GM23338 (cell line): ENCODE results near the gene PDLIM5. TPM values are rescaled to one million over a fixed set of nuclear protein-coding genes. Genes with fewer than 3 reads are reported as not detected.

Experiments used
- ATAC-seq: fragments of 200-7000 bp; cut with Tn5 transposase; 3 replicates; pipeline ENCODE4 v1.9.1; 2020
- DNase-seq: peaks from one replicate; pipeline ENCODE4 v3.0.0-alpha.2; 2015; ENCODE audit warnings: low spot score
- H2AFZ ChIP-seq: fragments of 200-600 bp; sonication (generic); 2 replicates; pipeline ENCODE4 v1.8.0; 2016; ENCODE audit warnings: antibody characterized with exemption, mild to moderate bottlenecking, moderate library complexity
- H3F3A ChIP-seq: fragments of 200-600 bp; sonication (generic); replicated peaks from 2 replicates; pipeline ENCODE4 v1.8.0; 2017; ENCODE audit warnings: antibody characterized with exemption, mixed run types, low read depth
- H3K27ac ChIP-seq: fragments of 200-600 bp; sonication (generic); 2 replicates; pipeline ENCODE4 v1.6.1; 2016; ENCODE audit warnings: low read depth
- H3K27me3 ChIP-seq: fragments of 200-600 bp; sonication (generic); 2 replicates; pipeline ENCODE4 v1.8.0; 2016; ENCODE audit warnings: mild to moderate bottlenecking, mixed run types, moderate library complexity; ENCODE audit not compliant: insufficient read depth
- H3K36me3 ChIP-seq: fragments of 200-600 bp; sonication (generic); 2 replicates; pipeline ENCODE4 v1.8.0; 2016; ENCODE audit warnings: mild to moderate bottlenecking; ENCODE audit not compliant: insufficient read depth
- H3K4me1 ChIP-seq: fragments of 200-600 bp; sonication (generic); 2 replicates; pipeline ENCODE4 v1.8.0; 2016; ENCODE audit warnings: mild to moderate bottlenecking, moderate library complexity; ENCODE audit not compliant: insufficient read depth
- H3K4me2 ChIP-seq: fragments of 200-600 bp; sonication (generic); 2 replicates; pipeline ENCODE4 v1.7.1; 2017; ENCODE audit warnings: mixed run types
- H3K4me3 ChIP-seq: fragments of 200-600 bp; sonication (generic); 2 replicates; pipeline ENCODE4 v1.6.1; 2016; ENCODE audit warnings: mixed run types
- H3K79me2 ChIP-seq: fragments of 200-600 bp; sonication (generic); replicated peaks from 2 replicates; pipeline ENCODE4 v1.8.0; 2017; ENCODE audit warnings: mild to moderate bottlenecking; ENCODE audit not compliant: insufficient read depth
- H3K9me2 ChIP-seq: fragments of 200-600 bp; sonication (generic); 2 replicates; pipeline ENCODE4 v1.8.0; 2017; ENCODE audit not compliant: insufficient read depth
- H4K20me1 ChIP-seq: fragments of 200-600 bp; sonication (generic); replicated peaks from 2 replicates; pipeline ENCODE4 v1.8.0; 2017; ENCODE audit warnings: mild to moderate bottlenecking; ENCODE audit not compliant: insufficient read depth
- H3K27ac Mint-ChIP-seq: 2 replicates; pipeline ENCODE4 v1.8.0; 2020; ENCODE audit warnings: inconsistent platforms, mild to moderate bottlenecking, moderate library complexity, mixed read lengths
- H3K27me3 Mint-ChIP-seq: 3 replicates; pipeline ENCODE4 v1.8.0; 2022; ENCODE audit warnings: low read depth, mild to moderate bottlenecking, moderate library complexity, mixed read lengths, inconsistent platforms; ENCODE audit not compliant: insufficient read depth, poor library complexity
- H3K36me3 Mint-ChIP-seq: 3 replicates; pipeline ENCODE4 v1.8.0; 2021; ENCODE audit warnings: low read depth, mild to moderate bottlenecking, inconsistent platforms, moderate library complexity, mixed read lengths
- H3K4me1 Mint-ChIP-seq: 3 replicates; pipeline ENCODE4 v1.8.0; 2020; ENCODE audit warnings: mild to moderate bottlenecking, inconsistent platforms, mixed read lengths
- H3K4me3 Mint-ChIP-seq: 3 replicates; pipeline ENCODE4 v1.8.0; 2021; ENCODE audit warnings: moderate library complexity, mild to moderate bottlenecking, inconsistent platforms, mixed read lengths
- H3K9me3 Mint-ChIP-seq: 3 replicates; pipeline ENCODE4 v1.8.0; 2020; ENCODE audit warnings: moderate library complexity, mild to moderate bottlenecking, inconsistent platforms, mixed read lengths
- CREB1 ChIP-seq: fragments of 250-450 bp; sonication (Bioruptor Pico); IDR thresholded peaks from 2 replicates; pipeline ENCODE4 v1.5.0; 2020; ENCODE audit warnings: low read depth, mild to moderate bottlenecking, moderate library complexity
- EZH2 ChIP-seq: fragments of 200-600 bp; sonication (generic); IDR thresholded peaks from one replicate; pipeline ENCODE4 v1.8.0; 2017; ENCODE audit warnings: antibody characterized with exemption, mild to moderate bottlenecking, low read depth; ENCODE audit not compliant: unreplicated experiment
- EZH2phosphoT487 ChIP-seq: fragments of 200-600 bp; sonication (generic); IDR thresholded peaks from one replicate; pipeline ENCODE4 v1.8.1; 2018; ENCODE audit warnings: antibody characterized with exemption; ENCODE audit not compliant: unreplicated experiment
- NANOG ChIP-seq: IDR thresholded peaks from 2 replicates; pipeline ENCODE4 v1.6.1; 2016; ENCODE audit warnings: antibody characterized with exemption, borderline replicate concordance
- POLR2AphosphoS5 ChIP-seq: IDR thresholded peaks from 2 replicates; pipeline ENCODE4 v1.6.1; 2016; ENCODE audit warnings: antibody characterized with exemption, low read depth
- STAT1 ChIP-seq: IDR thresholded peaks from one replicate; pipeline ENCODE4 v1.6.1; 2016; ENCODE audit warnings: antibody characterized with exemption; ENCODE audit not compliant: unreplicated experiment
- ZNF114 ChIP-seq: fragments of 250-450 bp; sonication (Bioruptor Pico); IDR thresholded peaks from 2 replicates; pipeline ENCODE4 v1.5.0; 2020; ENCODE audit warnings: mild to moderate bottlenecking, moderate library complexity
- ZNF331 ChIP-seq: fragments of 250-450 bp; sonication (Bioruptor Pico); IDR thresholded peaks from 2 replicates; pipeline ENCODE4 v1.5.0; 2020; ENCODE audit warnings: low read depth, mild to moderate bottlenecking, moderate library complexity
- polyA plus RNA-seq: library from polyadenylated mRNA; unstranded; fragments of >200 nt; fragmentation: Nextera tagmentation; extraction: Ambion mirVana; gene quantifications from 2 replicates; pipeline ENCODE4 v1.2.1, GENCODE V29; 2016
- total RNA-seq: library from RNA; depleted of rRNA; stranded (reverse); fragments of >200 nt; shearing (Covaris generic); gene quantifications from 2 replicates; pipeline ENCODE4 v1.2.3, GENCODE V29; 2014
- TF ChIP-seq, protein P1 (sequence below), 2 experiments: fragments of 200-600 bp in 1 of 2; sonication (generic) in 1 of 2; conservative IDR thresholded peaks; 2 replicates each; pipeline versions ENCODE4 v1.5.1 to v1.6.1; 2016 to 2017; ENCODE audit warnings: antibody characterized with exemption in 2 of 2, low read depth in 2 of 2, mild to moderate bottlenecking in 2 of 2, moderate library complexity in 1 of 2
- TF ChIP-seq, protein P2 (sequence below): IDR thresholded peaks from one replicate; pipeline ENCODE4 v1.6.1; 2018; ENCODE audit warnings: antibody characterized with exemption; ENCODE audit not compliant: unreplicated experiment
- TF ChIP-seq, protein P3 (sequence below): fragments of 250-450 bp; sonication (Bioruptor Pico); IDR thresholded peaks from 2 replicates; pipeline ENCODE4 v1.5.0; 2020; ENCODE audit warnings: mild to moderate bottlenecking, moderate library complexity

Gene PDLIM5
- total and polyA plus RNA-seq, 2 experiments from 2014 or later = 45.2 to 53.0 TPM

- no peak overlapping the region for H3K4me3 ChIP-seq
- H2AFZ ChIP-seq = no peak overlapping the region
- no peak for TF ChIP-seq ZNF331
- TF ChIP-seq NANOG = no peak
- TF ChIP-seq, protein P1, sequence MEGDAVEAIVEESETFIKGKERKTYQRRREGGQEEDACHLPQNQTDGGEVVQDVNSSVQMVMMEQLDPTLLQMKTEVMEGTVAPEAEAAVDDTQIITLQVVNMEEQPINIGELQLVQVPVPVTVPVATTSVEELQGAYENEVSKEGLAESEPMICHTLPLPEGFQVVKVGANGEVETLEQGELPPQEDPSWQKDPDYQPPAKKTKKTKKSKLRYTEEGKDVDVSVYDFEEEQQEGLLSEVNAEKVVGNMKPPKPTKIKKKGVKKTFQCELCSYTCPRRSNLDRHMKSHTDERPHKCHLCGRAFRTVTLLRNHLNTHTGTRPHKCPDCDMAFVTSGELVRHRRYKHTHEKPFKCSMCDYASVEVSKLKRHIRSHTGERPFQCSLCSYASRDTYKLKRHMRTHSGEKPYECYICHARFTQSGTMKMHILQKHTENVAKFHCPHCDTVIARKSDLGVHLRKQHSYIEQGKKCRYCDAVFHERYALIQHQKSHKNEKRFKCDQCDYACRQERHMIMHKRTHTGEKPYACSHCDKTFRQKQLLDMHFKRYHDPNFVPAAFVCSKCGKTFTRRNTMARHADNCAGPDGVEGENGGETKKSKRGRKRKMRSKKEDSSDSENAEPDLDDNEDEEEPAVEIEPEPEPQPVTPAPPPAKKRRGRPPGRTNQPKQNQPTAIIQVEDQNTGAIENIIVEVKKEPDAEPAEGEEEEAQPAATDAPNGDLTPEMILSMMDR (conservative IDR thresholded peaks at IDR 0.05; ENCODE audit: low read depth in 2 of 2) = no peak
- no peak for TF ChIP-seq CREB1 (CRISPR knock-in tag)
- no peak for TF ChIP-seq ZNF114 (CRISPR knock-in tag)
- TF ChIP-seq EZH2 = no peak
- TF ChIP-seq STAT1 = no peak
- TF ChIP-seq, protein P2, sequence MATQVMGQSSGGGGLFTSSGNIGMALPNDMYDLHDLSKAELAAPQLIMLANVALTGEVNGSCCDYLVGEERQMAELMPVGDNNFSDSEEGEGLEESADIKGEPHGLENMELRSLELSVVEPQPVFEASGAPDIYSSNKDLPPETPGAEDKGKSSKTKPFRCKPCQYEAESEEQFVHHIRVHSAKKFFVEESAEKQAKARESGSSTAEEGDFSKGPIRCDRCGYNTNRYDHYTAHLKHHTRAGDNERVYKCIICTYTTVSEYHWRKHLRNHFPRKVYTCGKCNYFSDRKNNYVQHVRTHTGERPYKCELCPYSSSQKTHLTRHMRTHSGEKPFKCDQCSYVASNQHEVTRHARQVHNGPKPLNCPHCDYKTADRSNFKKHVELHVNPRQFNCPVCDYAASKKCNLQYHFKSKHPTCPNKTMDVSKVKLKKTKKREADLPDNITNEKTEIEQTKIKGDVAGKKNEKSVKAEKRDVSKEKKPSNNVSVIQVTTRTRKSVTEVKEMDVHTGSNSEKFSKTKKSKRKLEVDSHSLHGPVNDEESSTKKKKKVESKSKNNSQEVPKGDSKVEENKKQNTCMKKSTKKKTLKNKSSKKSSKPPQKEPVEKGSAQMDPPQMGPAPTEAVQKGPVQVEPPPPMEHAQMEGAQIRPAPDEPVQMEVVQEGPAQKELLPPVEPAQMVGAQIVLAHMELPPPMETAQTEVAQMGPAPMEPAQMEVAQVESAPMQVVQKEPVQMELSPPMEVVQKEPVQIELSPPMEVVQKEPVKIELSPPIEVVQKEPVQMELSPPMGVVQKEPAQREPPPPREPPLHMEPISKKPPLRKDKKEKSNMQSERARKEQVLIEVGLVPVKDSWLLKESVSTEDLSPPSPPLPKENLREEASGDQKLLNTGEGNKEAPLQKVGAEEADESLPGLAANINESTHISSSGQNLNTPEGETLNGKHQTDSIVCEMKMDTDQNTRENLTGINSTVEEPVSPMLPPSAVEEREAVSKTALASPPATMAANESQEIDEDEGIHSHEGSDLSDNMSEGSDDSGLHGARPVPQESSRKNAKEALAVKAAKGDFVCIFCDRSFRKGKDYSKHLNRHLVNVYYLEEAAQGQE = no peak
- TF ChIP-seq EZH2phosphoT487 = no peak
- TF ChIP-seq POLR2AphosphoS5 = no peak
- TF ChIP-seq, protein P3, sequence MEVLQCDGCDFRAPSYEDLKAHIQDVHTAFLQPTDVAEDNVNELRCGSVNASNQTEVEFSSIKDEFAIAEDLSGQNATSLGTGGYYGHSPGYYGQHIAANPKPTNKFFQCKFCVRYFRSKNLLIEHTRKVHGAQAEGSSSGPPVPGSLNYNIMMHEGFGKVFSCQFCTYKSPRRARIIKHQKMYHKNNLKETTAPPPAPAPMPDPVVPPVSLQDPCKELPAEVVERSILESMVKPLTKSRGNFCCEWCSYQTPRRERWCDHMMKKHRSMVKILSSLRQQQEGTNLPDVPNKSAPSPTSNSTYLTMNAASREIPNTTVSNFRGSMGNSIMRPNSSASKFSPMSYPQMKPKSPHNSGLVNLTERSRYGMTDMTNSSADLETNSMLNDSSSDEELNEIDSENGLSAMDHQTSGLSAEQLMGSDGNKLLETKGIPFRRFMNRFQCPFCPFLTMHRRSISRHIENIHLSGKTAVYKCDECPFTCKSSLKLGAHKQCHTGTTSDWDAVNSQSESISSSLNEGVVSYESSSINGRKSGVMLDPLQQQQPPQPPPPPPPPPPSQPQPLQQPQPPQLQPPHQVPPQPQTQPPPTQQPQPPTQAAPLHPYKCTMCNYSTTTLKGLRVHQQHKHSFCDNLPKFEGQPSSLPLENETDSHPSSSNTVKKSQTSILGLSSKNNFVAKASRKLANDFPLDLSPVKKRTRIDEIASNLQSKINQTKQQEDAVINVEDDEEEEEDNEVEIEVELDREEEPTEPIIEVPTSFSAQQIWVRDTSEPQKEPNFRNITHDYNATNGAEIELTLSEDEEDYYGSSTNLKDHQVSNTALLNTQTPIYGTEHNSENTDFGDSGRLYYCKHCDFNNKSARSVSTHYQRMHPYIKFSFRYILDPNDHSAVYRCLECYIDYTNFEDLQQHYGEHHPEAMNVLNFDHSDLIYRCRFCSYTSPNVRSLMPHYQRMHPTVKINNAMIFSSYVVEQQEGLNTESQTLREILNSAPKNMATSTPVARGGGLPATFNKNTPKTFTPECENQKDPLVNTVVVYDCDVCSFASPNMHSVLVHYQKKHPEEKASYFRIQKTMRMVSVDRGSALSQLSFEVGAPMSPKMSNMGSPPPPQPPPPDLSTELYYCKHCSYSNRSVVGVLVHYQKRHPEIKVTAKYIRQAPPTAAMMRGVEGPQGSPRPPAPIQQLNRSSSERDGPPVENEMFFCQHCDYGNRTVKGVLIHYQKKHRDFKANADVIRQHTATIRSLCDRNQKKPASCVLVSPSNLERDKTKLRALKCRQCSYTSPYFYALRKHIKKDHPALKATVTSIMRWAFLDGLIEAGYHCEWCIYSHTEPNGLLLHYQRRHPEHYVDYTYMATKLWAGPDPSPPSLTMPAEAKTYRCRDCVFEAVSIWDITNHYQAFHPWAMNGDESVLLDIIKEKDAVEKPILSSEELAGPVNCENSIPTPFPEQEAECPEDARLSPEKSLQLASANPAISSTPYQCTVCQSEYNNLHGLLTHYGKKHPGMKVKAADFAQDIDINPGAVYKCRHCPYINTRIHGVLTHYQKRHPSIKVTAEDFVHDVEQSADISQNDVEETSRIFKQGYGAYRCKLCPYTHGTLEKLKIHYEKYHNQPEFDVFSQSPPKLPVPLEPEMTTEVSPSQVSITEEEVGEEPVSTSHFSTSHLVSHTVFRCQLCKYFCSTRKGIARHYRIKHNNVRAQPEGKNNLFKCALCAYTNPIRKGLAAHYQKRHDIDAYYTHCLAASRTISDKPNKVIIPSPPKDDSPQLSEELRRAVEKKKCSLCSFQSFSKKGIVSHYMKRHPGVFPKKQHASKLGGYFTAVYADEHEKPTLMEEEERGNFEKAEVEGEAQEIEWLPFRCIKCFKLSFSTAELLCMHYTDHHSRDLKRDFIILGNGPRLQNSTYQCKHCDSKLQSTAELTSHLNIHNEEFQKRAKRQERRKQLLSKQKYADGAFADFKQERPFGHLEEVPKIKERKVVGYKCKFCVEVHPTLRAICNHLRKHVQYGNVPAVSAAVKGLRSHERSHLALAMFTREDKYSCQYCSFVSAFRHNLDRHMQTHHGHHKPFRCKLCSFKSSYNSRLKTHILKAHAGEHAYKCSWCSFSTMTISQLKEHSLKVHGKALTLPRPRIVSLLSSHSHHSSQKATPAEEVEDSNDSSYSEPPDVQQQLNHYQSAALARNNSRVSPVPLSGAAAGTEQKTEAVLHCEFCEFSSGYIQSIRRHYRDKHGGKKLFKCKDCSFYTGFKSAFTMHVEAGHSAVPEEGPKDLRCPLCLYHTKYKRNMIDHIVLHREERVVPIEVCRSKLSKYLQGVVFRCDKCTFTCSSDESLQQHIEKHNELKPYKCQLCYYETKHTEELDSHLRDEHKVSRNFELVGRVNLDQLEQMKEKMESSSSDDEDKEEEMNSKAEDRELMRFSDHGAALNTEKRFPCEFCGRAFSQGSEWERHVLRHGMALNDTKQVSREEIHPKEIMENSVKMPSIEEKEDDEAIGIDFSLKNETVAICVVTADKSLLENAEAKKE = no peak
- H3K27me3 Mint-ChIP-seq = peaks cover 3% of the 10 kb centered on the region
- DNase-seq = no peak
- no peaks in the 10 kb centered on the region for H4K20me1 ChIP-seq
- no peak overlapping the region for H3K4me3 Mint-ChIP-seq
- no peak overlapping the region for H3K4me2 ChIP-seq
- H3K27ac ChIP-seq = no peak overlapping the region
- no peaks in the 10 kb centered on the region for H3K4me1 ChIP-seq
- no peaks in the 10 kb centered on the region for H3K36me3 Mint-ChIP-seq
- ATAC-seq = no peak
- H3F3A ChIP-seq = no peaks in the 10 kb centered on the region
- H3K27me3 ChIP-seq = no peaks in the 10 kb centered on the region
- H3K9me3 Mint-ChIP-seq = no peaks in the 10 kb centered on the region
- no peaks in the 10 kb centered on the region for H3K4me1 Mint-ChIP-seq
- no peaks in the 10 kb centered on the region for H3K36me3 ChIP-seq
- H3K27ac Mint-ChIP-seq = no peak overlapping the region
- H3K9me2 ChIP-seq = no peaks in the 10 kb centered on the region
- no peaks in the 10 kb centered on the region for H3K79me2 ChIP-seq
Measured at GRCh38 chr4:94689155-94689860, 237.6 kb downstream of the PDLIM5 start.
